GM18505 (cell line): ENCODE data around the gene HLA-DRA.

Source experiments
- ATAC-seq: cut with Tn5 transposase; IDR thresholded peaks from one replicate; pipeline ENCODE4 v1.9.1; 2021; ENCODE audit not compliant: unreplicated experiment
- POLR2A ChIP-seq: IDR thresholded peaks from 4 replicates; pipeline ENCODE4 v1.6.1; 2011; ENCODE audit warnings: borderline replicate concordance; ENCODE audit not compliant: insufficient read depth, insufficient read length; ENCODE audit errors: extremely low read depth

HLA-DRA gene

DNA sequence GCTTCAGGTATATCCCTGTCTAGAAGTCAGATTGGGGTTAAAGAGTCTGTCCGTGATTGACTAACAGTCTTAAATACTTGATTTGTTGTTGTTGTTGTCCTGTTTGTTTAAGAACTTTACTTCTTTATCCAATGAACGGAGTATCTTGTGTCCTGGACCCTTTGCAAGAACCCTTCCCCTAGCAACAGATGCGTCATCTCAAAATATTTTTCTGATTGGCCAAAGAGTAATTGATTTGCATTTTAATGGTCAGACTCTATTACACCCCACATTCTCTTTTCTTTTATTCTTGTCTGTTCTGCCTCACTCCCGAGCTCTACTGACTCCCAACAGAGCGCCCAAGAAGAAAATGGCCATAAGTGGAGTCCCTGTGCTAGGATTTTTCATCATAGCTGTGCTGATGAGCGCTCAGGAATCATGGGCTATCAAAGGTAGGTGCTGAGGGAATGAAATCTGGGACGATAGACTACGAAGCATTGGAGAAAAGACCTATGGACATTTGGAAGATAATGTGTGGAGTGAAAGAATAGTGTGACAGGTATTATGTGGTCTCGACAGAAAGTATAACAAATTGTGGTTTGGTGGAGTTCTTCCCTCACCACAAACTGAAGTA, at the start of gene HLA-DRA:
TSS of gene HLA-DRA (plus strand) at position 286 of the 613 bp plus-strand sequence. CDS start at position 350, 64 bp downstream.
- peak; percentile 98 for TF ChIP-seq POLR2A
- peak; percentile 58 for ATAC-seq

DNA sequence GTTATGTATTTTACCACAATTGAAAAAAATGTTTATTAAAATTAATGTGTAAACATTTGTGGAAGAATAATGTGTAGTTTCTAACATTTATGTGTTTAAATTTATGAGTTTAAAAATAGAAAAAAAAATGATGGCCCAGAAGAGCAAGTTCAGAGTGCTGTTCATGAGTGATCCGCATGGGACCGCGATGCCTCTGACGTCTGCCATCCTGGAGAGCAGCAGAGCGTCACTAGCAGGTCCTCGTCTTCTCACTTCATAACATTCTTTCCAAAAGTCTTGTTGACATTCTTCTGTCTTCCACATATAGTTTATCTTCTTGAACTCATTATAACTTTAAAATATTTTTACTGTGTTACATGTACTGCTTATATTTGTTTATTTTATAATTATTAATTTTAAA, 48.2 kb upstream of the HLA-DRA start:
- TF ChIP-seq POLR2A: no peak
- no peak for ATAC-seq

- no peak for ATAC-seq
- TF ChIP-seq POLR2A: no peak
Observed at GRCh38 chr6:32393665-32394420, 45.8 kb upstream of the HLA-DRA start.

DNA sequence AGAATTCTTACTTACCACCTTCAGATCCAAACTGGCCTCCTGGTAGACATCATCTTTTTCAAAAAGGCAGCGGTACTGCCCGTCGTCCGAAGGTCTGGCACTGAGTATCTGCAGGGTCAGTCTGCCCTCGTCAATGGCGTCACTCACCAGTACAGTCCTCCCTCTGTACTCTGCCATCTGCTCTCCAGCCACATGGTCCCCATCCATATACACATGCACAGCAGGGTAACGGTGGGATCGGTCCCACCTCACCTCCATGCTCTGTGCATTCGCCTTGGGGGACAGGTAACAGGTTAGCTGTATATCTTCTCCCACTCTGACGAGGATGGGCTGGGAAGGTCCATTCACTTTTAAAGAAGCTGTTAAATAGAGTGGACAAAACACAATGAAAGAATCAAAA, 43.7 kb upstream of the HLA-DRA start:
- TF ChIP-seq POLR2A: no peak
- ATAC-seq: no peak

DNA sequence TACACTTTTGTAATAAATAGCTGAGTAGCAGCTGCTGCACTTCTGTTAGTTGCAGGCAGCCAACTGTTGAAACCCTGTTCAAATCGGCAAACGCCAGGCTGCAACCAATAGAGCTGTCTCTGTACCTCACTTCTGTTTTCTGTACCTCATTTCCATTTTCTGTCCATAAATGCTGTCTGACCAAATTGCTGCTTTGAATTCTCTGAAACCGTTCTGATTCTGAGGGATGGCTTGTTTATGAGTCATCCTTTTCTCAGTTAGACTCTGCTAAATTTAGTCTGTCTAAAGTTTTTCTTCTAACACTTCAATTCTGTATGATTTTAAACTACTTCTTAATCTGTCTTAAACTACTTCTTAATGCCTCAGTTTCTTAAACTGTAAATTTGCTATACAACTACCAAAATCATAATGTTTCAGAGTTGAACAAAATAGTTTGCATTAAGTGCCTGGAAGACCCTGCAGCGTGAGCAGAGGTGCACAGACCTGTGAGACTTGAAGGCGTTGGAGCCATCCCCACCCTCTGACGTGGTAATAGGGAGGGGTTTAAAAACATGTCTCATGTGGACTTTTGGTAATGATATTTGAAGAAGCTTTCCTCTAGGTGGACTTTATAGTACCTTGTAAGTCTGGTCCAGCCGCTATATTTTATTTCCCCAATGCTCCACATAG, 42.3 kb upstream of the HLA-DRA start:
- TF ChIP-seq POLR2A: no peak
- ATAC-seq: no peak

GRCh38 chr6:32401284-32401963, 38.3 kb upstream of the HLA-DRA start:
- no peak for ATAC-seq
- TF ChIP-seq POLR2A: no peak

DNA sequence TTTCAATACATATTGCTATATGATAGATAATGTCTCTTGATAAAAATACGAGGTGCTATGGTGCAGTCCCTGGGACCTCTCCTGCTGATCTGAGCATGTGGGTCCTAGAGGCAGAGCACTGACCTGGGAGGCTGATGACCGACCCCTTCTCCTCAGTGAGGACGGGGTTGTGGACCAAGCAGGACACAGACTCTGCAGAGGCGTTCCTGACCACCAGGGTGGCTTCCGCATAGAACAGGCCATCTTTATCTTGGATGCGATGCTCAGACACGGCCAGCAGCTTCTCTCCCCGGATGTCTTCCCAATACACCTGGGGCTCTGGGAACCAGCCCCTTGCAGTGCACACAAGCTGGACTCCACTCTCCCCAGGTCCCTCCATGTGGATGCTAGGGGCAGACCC, 36.9 kb upstream of the HLA-DRA start:
- TF ChIP-seq POLR2A: no peak
- no peak for ATAC-seq

DNA sequence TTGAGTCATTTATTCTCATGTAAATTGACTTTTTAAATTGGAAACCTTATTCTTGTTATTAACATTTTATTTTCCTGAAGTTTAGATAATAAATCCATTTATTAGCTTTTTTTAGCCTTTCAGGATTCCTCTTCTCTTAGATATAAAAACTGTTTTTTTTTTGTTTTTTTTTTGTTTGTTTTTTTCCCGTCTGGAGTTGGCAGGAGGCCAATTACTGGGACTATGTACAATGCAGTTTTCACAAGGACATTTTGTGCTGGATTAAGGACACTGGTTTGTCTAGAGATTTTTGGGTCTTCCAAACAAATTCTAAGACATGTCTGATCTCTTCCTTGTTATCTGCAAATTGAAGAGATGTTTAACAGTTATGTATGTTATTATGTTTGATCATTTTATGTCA, 34.0 kb upstream of the HLA-DRA start:
- TF ChIP-seq POLR2A: no peak
- no peak for ATAC-seq

GRCh38 chr6:32406197-32406596, 33.5 kb upstream of the HLA-DRA start:
- no peak for TF ChIP-seq POLR2A
- ATAC-seq: no peak

GRCh38 chr6:32406857-32407256, 32.8 kb upstream of the HLA-DRA start, which contains the start of gene BTNL2:
Gene BTNL2 (minus strand): TSS chr6:32407181. CDS start chr6:32407123, 58 bp downstream.
- no peak for ATAC-seq
- no peak for TF ChIP-seq POLR2A

- no peak for TF ChIP-seq POLR2A
- no peak for ATAC-seq
Observed at GRCh38 chr6:32410906-32411305, 28.8 kb upstream of the HLA-DRA start.

DNA sequence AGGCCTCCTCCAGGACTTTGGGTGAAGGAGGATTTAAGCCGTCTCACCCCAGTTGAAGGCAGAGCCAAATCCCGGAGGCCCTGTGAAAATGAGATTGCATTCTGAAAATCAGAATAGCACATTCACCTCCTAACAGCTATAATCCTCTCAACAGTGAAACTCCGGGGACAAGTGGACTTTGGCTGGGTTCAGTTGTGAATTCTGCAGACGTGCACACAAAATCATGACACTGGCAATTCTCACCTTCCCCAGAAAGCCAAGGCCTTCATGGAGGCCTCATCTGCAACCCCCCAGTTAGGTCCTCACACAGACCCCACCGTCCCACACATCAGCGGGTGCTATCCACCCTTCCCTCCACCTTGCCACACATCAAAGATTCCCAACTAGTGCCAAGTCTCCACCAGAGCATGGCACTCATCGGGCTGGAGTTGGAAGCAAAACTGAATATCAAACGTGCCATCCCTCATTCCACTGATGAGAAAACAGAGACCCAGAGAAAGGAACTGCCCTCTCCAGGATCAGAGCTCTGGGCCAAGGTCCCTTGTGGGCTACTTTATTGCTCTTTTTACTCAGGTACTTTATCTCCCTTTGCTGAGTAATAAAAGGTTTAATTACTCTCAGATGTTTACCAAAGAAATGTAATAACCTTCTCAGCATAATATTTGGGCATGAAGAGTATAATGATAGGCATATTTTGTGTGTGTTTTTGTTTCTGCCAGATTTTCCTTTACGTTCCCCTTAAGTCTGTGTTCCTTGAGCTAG, 27.9 kb upstream of the HLA-DRA start:
- TF ChIP-seq POLR2A: no peak

More for the DNA sequence above, 27.9 kb upstream of the HLA-DRA start:
- ATAC-seq: no peak
